ENCODE measurements around the gene PRPH. TPM values are rescaled to one million over a fixed set of nuclear protein-coding genes. Genes with fewer than 3 reads are reported as not detected.
A peak's percentile ranks its signal among the peaks of the same experiment; 100 is the strongest.

Gene PRPH
- total and polyA plus RNA-seq, 2 of the 8 experiments (the other 6 are each of a cell fraction or from before 2014, with no cell fraction given): 0.79 to 1.4 TPM

- H4K91ac ChIP-seq (replicated peaks; ENCODE audit: insufficient read length, low read length): no peak overlapping the region
- no peak overlapping the region for H2BK5ac ChIP-seq (ENCODE audit: low read depth, low read length)
- WGBS, 2 experiments (ENCODE audit: extremely low coverage in 1 of 2, insufficient coverage in 1 of 2, insufficient read length in 1 of 2, insufficient replicate concordance in 2 of 2, low coverage in 1 of 2, low lambda C conversion rate in 2 of 2, missing lambda C conversion rate in 1 of 2): 67% methylated on average over 11 of the region's 11 CpGs; no CpG with 5 or more reads in 1 of the 2 experiments
- H2BK12ac ChIP-seq (ENCODE audit: low read depth, low read length): no peak overlapping the region
- POLR2A ChIA-PET (ENCODE audit: partially characterized antibody): interaction anchor here (0.6 to 6.2 kb wide), 15 partner anchors 9 to 273 kb away, joined by 3 to 37 read pairs (median 5); partner anchors contain the start of genes DNAJC22, PRPH and TROAP
- H2BK20ac ChIP-seq (ENCODE audit: low read length): no peak overlapping the region
- H3K9ac ChIP-seq (replicated peaks in 1 of 4; ENCODE audit: extremely low read depth in 1 of 4, low read depth in 3 of 4, low read length in 3 of 4): no peak overlapping the region
- H4K20me1 ChIP-seq (replicated peaks in 1 of 2; ENCODE audit: control insufficient read depth in 1 of 2, insufficient read depth in 2 of 2, low read length in 2 of 2): peaks cover 8 to 9% of the 10 kb centered on the region in 2 experiments
- H3K36me3 ChIP-seq (ENCODE audit: control insufficient read depth in 2 of 4, insufficient read depth in 4 of 4, low read length in 3 of 4): peaks cover 5 to 34% (median 18%) of the 10 kb centered on the region in 4 experiments; a peak in 7 of 8 replicates
- H3K4ac ChIP-seq (replicated peaks; ENCODE audit: insufficient read length, low read depth, low read length): no peak overlapping the region
- H3K27ac ChIP-seq (ENCODE audit: low read depth, low read length): no peak overlapping the region
- H2AFZ ChIP-seq (ENCODE audit: low read length): no peak overlapping the region
- H3K79me1 ChIP-seq (ENCODE audit: low read depth, low read length): no peaks in the 10 kb centered on the region
- H3K4me1 ChIP-seq (replicated peaks in 1 of 4; ENCODE audit: control insufficient read depth in 3 of 4, insufficient read depth in 4 of 4, low read length in 3 of 4): no peaks in the 10 kb centered on the region; a peak in 2 of 7 replicates
- no peak overlapping the region for H3K56ac ChIP-seq (replicated peaks; ENCODE audit: insufficient read length, low read depth, low read length)
- H3K14ac ChIP-seq (ENCODE audit: insufficient read length): no peak overlapping the region
- no peak overlapping the region for H2BK15ac ChIP-seq (ENCODE audit: low read length)
- DNase-seq (ENCODE audit: low read depth in 1 of 2, low spot score in 2 of 2) (peak in 1 of 2 experiments; percentile 68), FAIRE-seq (no peak)
- peaks cover 0 to 6% of the 10 kb centered on the region in 2 experiments; a peak in 1 of 4 replicates for H3K9me3 ChIP-seq (ENCODE audit: insufficient read depth in 2 of 2, low read depth in 1 of 2, low read length in 1 of 2)
- H4K5ac ChIP-seq (ENCODE audit: insufficient read length, low read depth, low read length): no peak overlapping the region
- no peak overlapping the region for H4K8ac ChIP-seq (ENCODE audit: extremely low read depth, insufficient read depth, low read length)
- CTCF ChIA-PET (ENCODE audit: partially characterized antibody): interaction anchor here (0.6 to 12.7 kb wide), 40 partner anchors 8 to 1389 kb away, joined by 3 to 276 read pairs (median 4); partner anchors contain the start of genes DNAJC22, PRPH and TROAP
- H2AK5ac ChIP-seq (ENCODE audit: low read depth, low read length): no peak overlapping the region
- H3K23me2 ChIP-seq (ENCODE audit: low read depth, low read length): peaks cover 4% of the 10 kb centered on the region; the same call in 1 of the 2 replicates
- H3K27me3 ChIP-seq (replicated peaks in 1 of 4; ENCODE audit: control insufficient read depth in 3 of 4, extremely low read depth in 1 of 4, insufficient read depth in 3 of 4, low read length in 3 of 4): peaks cover 33 to 50% (median 43%) of the 10 kb centered on the region in 4 experiments
- no peak overlapping the region for H2BK120ac ChIP-seq (replicated peaks; ENCODE audit: low read depth, low read length)
- H3K18ac ChIP-seq (ENCODE audit: extremely low read depth, low read length): no peak overlapping the region
- no peak overlapping the region for H3K4me2 ChIP-seq (ENCODE audit: insufficient read depth in 1 of 2, low read depth in 2 of 2, low read length in 2 of 2)
- no peak overlapping the region for H3K23ac ChIP-seq (ENCODE audit: insufficient read length)
- no peak overlapping the region for H3K4me3 ChIP-seq (ENCODE audit: extremely low read depth in 1 of 4, insufficient read depth in 2 of 4, low read depth in 3 of 4, low read length in 4 of 4)
- H3K79me2 ChIP-seq (ENCODE audit: control insufficient read depth in 1 of 2, insufficient read depth in 2 of 2, low read length in 2 of 2): no peaks in the 10 kb centered on the region
- peak; percentile 86 to 89 (median 88) for TF ChIP-seq CTCF (IDR thresholded peaks at IDR 0.05; ENCODE audit: control extremely low read depth in 1 of 3, insufficient read depth in 1 of 3, low read depth in 1 of 3, low read length in 3 of 3)
- TF ChIP-seq, protein P1, sequence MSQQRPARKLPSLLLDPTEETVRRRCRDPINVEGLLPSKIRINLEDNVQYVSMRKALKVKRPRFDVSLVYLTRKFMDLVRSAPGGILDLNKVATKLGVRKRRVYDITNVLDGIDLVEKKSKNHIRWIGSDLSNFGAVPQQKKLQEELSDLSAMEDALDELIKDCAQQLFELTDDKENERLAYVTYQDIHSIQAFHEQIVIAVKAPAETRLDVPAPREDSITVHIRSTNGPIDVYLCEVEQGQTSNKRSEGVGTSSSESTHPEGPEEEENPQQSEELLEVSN (IDR thresholded peaks at IDR 0.05): no peak
- TF ChIP-seq MAX (IDR thresholded peaks at IDR 0.05): peak; percentile 44; the same call in 1 of the 2 replicates
- TF ChIP-seq RAD21 (IDR thresholded peaks at IDR 0.05 in 1 of 2, conservative IDR thresholded peaks at IDR 0.05 in 1 of 2; ENCODE audit: low read depth in 2 of 2, low read length in 2 of 2): peak; percentile 86 to 93
- no peak for TF ChIP-seq JUN (IDR thresholded peaks at IDR 0.05; ENCODE audit: low read depth, low read length)
- peak in 1 of 2 experiments; percentile 74; a peak in 1 of 4 replicates for TF ChIP-seq SIN3A (conservative IDR thresholded peaks at IDR 0.05 in 1 of 2, IDR thresholded peaks at IDR 0.05 in 1 of 2; ENCODE audit: low read depth in 1 of 2, low read length in 2 of 2)
Observed at GRCh38 chr12:49331380-49332222, 36.7 kb downstream of the PRPH start.

Data from H1 (cell line).